ENCODE data around the gene AKR1C2. TPM values are rescaled to one million over a fixed set of nuclear protein-coding genes. Genes with fewer than 3 reads are reported as not detected.
"Not testable (repeated sequence)": the region's sequence is repeated elsewhere in the genome, so short reads cannot be mapped to it uniquely, and the experiment has no call there.

Gene AKR1C2
- 10 to 100 TPM; 44.7 to 46.8 TPM for total RNA-seq
- 100 to 1,000 TPM in 1 of 2 donors, 10 to 100 TPM in 1; 60.7 to 121 TPM for polyA plus RNA-seq
- long read RNA-seq, donor 1, transcript AKR1C2-201 (9 exons, 3,756 nt), result major isoform, 55 of 65 reads
- long read RNA-seq, donor 1, partial matches to known transcripts, result 2 of 65 reads
- long read RNA-seq, donor 1, other reads (novel, unspliced or antisense), result 5 of 65 reads
- long read RNA-seq, donor 2, transcript AKR1C2-201 (9 exons, 3,756 nt), result major isoform, 8 of 12 reads
- long read RNA-seq, donor 2, partial matches to known transcripts, result 1 of 12 reads
- long read RNA-seq, donor 2, other reads (novel, unspliced or antisense), result 3 of 12 reads

DNA sequence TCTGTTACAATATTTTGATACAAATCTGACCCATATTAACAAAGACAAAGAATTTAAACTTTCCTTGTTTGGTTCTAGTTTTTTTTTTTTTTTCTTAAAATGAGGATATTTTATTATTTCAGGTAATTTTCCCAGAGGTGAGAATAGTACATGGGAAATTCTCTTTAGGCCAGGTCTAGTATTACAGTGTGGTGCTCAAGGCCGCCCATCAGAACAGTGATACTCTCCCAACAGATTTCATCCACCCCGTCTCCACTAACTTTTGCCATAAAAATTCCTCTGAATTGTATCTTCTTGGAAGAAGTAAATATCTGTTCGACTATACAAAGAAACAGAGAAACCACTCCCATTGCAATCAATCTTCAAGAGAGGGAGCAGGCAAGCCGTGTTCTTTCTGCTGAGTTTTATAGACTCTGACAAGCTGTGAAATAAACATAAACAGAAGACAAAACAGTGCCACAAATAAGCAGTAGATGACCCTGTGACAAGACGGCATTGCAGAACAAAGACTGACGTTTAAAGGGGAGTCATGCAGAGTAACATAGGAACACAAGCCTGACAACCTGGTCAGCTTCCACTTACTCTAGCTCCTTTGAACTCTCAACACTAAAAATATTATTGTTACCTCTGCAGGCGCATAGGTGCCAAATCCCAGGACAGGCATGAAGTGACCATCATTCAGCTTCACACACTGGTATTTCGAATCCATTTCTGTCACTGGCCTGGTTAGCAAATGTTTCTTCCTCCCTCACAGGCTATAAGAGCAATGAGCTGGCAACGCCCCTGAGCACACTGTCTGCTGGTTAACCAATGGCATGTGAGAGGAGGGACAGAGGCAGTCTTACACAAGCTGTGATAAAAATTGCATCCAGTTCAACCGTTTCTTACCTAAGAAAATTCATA lies at the start of gene AKR1C2:
AKR1C2 (minus strand) TSS at position 731 of the 903 bp plus-strand sequence; CDS start at position 709, 22 bp downstream.
- ATAC-seq (ENCODE audit: low FRiP score), result peak; percentile 85
- WGBS, 2 donors, result 36 to 48% methylated on average over 6 to 7 of the region's 10 CpGs
- intact Hi-C loops (cut with DNase I); H3K27ac ChIP-seq (ENCODE audit: low read depth in 1 of 2, low read length in 2 of 2); DNase-seq; H3K9me3 ChIP-seq (ENCODE audit: control insufficient read depth, low read length); H3K4me1 ChIP-seq (ENCODE audit: control insufficient read depth in 1 of 2, insufficient read depth in 2 of 2, low read length in 2 of 2); H3K36me3 ChIP-seq (ENCODE audit: control insufficient read depth in 1 of 2, insufficient read depth in 2 of 2, low read length in 1 of 2); H3K27me3 ChIP-seq (ENCODE audit: control insufficient read depth in 1 of 2, insufficient read depth in 2 of 2, low read length in 1 of 2): not testable (repeated sequence)
- H3K4me3 ChIP-seq (ENCODE audit: low read length in 2 of 2), result peak within 1 kb of the TSS in 1 of 2 donors; percentile 8

DNA sequence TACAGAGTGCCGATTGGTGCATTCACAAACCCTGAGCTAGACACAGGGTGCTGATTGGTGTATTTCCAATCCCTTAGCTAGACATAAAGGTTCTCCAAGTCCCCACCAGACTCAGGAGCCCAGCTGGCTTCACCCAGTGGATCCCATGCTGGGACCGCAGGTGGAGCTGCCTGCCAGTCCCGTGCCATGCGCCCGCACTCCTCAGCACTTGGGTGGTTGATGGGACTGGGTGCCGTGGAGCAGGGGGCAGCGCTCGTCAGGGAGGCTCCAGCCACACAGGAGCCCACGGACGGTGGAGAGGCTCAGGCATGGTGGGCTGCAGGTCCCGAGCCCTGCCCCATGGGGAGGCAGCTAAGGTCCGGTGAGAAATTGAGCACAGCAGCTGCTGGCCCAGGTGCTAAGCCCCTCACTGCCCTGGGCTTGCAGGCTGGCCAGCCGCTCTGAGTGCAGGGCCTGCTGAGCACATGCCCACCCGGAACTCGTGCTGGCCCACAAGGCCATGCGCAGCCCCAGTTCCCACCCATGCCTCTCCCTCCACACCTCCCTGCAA lies 49.4 kb upstream of the AKR1C2 start:
- H3K9me3 ChIP-seq (ENCODE audit: control insufficient read depth, low read length); H3K36me3 ChIP-seq (ENCODE audit: control insufficient read depth in 1 of 2, insufficient read depth in 2 of 2, low read length in 1 of 2); intact Hi-C loops (cut with DNase I); H3K4me1 ChIP-seq (ENCODE audit: control insufficient read depth in 1 of 2, insufficient read depth in 2 of 2, low read length in 2 of 2); H3K27ac ChIP-seq (ENCODE audit: low read depth in 1 of 2, low read length in 2 of 2); ATAC-seq (ENCODE audit: low FRiP score); H3K27me3 ChIP-seq (ENCODE audit: control insufficient read depth in 1 of 2, insufficient read depth in 2 of 2, low read length in 1 of 2); H3K4me3 ChIP-seq (ENCODE audit: low read length in 2 of 2); DNase-seq: not testable (repeated sequence)
- WGBS, 2 donors, result 95 to 96% methylated on average over 15 to 16 of the region's 16 CpGs

DNA sequence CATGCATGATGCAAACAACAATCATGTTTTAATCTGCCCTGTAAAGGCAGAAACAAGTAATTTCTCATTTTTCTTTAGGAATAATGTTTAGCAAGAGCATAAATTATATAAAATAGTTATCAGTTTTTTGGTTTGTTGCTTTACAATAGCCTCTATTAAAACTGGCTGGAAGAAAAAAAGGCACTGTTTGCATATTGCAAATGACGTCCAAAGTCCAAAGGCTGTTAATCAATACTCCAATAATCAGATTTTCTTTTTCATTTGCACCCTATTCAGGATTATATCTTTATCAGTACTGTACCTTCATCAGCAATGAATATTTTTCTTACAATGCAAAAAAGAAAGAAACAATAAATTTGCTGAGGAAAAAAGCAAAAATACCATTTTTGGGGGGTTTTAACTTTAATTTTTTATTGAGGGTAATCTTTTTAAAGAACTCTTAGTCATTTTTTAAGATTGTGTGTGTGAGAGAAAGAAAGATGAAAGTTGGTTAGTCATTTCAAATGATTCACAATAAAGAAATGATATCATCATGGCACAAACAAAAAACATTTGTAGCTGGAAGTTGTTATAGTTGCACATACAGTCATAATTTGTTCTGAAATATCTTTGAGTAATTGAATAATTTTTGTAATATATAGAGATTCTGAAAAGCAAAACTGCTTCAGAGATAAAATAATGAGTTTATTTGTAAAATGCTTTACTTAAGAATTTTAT lies 44.4 kb upstream of the AKR1C2 start:
- DNase-seq, result no peak
- no peak for ATAC-seq (ENCODE audit: low FRiP score)
- intact Hi-C loops (cut with DNase I), result no loop called here
- Histone ChIP-seq H3K4me3 (ENCODE audit: low read length in 2 of 2) (no peak overlapping the region), H3K27me3 (ENCODE audit: control insufficient read depth in 1 of 2, insufficient read depth in 2 of 2, low read length in 1 of 2) (no peaks in the 10 kb centered on the region), H3K9me3 (ENCODE audit: control insufficient read depth, low read length) (no peaks in the 10 kb centered on the region), H3K27ac (ENCODE audit: low read depth in 1 of 2, low read length in 2 of 2) (no peak overlapping the region), H3K4me1 (ENCODE audit: control insufficient read depth in 1 of 2, insufficient read depth in 2 of 2, low read length in 2 of 2) (no peaks in the 10 kb centered on the region), H3K36me3 (ENCODE audit: control insufficient read depth in 1 of 2, insufficient read depth in 2 of 2, low read length in 1 of 2) (no peaks in the 10 kb centered on the region)
- WGBS, 2 donors, result 83 to 88% methylated on average over 1 of the region's 1 CpG

DNA sequence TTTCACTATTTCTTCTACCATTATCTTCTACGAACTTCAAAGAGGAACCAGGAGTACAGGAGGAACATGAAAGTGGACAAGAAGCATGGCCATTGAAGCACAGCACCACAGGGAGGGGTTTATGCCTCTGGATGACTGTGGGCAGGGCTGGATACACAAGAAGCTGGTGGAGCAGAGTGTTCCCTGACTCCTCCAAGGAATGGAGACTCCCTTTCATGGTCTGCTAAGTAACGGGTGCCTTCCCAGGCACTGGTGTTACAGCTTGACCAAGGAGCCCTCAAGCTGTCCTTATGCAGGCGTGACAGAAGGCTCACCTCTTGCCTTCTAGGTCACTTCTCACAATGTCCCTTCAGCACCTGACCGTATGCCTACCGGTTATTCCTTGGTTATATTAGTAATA lies 43.4 kb upstream of the AKR1C2 start:
- ATAC-seq (ENCODE audit: low FRiP score); H3K9me3 ChIP-seq (ENCODE audit: control insufficient read depth, low read length); intact Hi-C loops (cut with DNase I); H3K27ac ChIP-seq (ENCODE audit: low read depth in 1 of 2, low read length in 2 of 2); H3K36me3 ChIP-seq (ENCODE audit: control insufficient read depth in 1 of 2, insufficient read depth in 2 of 2, low read length in 1 of 2); H3K4me1 ChIP-seq (ENCODE audit: control insufficient read depth in 1 of 2, insufficient read depth in 2 of 2, low read length in 2 of 2); DNase-seq; H3K27me3 ChIP-seq (ENCODE audit: control insufficient read depth in 1 of 2, insufficient read depth in 2 of 2, low read length in 1 of 2); H3K4me3 ChIP-seq (ENCODE audit: low read length in 2 of 2): not testable (repeated sequence)
- 86 to 91% methylated on average over 5 of the region's 5 CpGs for WGBS, 2 donors

DNA sequence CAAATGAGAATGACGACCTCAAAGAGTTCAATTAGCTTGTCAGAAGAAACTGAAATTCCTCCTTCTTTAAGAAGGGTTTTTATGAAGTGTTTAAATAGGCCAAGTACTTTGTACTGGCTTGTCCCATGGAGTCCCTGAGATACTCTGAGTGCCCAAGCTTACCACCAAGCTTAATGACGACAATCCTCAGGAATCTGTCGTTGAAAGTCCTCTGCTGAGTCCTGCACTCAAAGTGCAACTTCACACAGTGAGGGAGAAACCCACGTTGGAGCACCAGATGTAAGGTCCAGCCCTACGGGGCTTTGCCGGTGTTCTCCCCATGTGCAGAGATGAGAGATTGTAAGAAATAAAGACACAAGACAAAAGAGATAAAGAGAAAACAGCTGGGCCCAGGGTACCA lies 42.8 kb upstream of the AKR1C2 start:
- ATAC-seq (ENCODE audit: low FRiP score) (no peak), DNase-seq (no peak)
- H3K27ac ChIP-seq (ENCODE audit: low read depth in 1 of 2, low read length in 2 of 2), result no peak overlapping the region
- no peak overlapping the region for H3K4me3 ChIP-seq (ENCODE audit: low read length in 2 of 2)
- no peaks in the 10 kb centered on the region for H3K36me3 ChIP-seq (ENCODE audit: control insufficient read depth in 1 of 2, insufficient read depth in 2 of 2, low read length in 1 of 2)
- peaks cover 0 to 3% of the 10 kb centered on the region in 2 donors for H3K4me1 ChIP-seq (ENCODE audit: control insufficient read depth in 1 of 2, insufficient read depth in 2 of 2, low read length in 2 of 2)
- no peaks in the 10 kb centered on the region for H3K27me3 ChIP-seq (ENCODE audit: control insufficient read depth in 1 of 2, insufficient read depth in 2 of 2, low read length in 1 of 2)
- intact Hi-C loops (cut with DNase I), result no loop called here
- WGBS, 2 donors, result 89 to 91% methylated on average over 6 of the region's 6 CpGs
- H3K9me3 ChIP-seq (ENCODE audit: control insufficient read depth, low read length), result no peaks in the 10 kb centered on the region

DNA sequence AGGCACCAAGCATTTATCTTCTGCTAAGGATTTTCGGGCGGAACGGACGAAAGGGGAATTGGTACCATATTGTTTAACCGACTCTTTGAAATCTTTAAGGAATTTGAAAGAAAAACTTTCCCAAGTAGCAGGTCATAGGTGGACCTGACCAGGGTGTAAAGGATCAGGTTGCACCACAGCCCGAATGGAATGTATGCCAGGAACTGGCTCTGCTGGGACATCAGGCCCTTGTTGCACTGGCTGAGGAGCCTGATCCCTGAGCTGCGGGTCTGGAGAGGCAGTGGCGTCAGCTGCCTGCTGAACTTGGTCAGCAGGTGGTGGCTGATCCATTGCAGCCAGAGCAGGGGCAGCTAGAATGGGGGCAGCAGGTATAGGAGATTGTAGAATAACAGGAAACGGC lies 41.4 kb upstream of the AKR1C2 start:
- Histone ChIP-seq H3K27me3 (ENCODE audit: control insufficient read depth in 1 of 2, insufficient read depth in 2 of 2, low read length in 1 of 2) (no peaks in the 10 kb centered on the region), H3K36me3 (ENCODE audit: control insufficient read depth in 1 of 2, insufficient read depth in 2 of 2, low read length in 1 of 2) (no peaks in the 10 kb centered on the region), H3K9me3 (ENCODE audit: control insufficient read depth, low read length) (no peaks in the 10 kb centered on the region), H3K4me3 (ENCODE audit: low read length in 2 of 2) (no peak overlapping the region), H3K4me1 (ENCODE audit: control insufficient read depth in 1 of 2, insufficient read depth in 2 of 2, low read length in 2 of 2) (peaks cover 0 to 5% of the 10 kb centered on the region in 2 donors), H3K27ac (ENCODE audit: low read depth in 1 of 2, low read length in 2 of 2) (no peak overlapping the region)
- DNase-seq, result no peak
- intact Hi-C loops (cut with DNase I), result no loop called here
- ATAC-seq (ENCODE audit: low FRiP score), result no peak
- WGBS, 2 donors, result 89 to 90% methylated on average over 9 of the region's 9 CpGs

DNA sequence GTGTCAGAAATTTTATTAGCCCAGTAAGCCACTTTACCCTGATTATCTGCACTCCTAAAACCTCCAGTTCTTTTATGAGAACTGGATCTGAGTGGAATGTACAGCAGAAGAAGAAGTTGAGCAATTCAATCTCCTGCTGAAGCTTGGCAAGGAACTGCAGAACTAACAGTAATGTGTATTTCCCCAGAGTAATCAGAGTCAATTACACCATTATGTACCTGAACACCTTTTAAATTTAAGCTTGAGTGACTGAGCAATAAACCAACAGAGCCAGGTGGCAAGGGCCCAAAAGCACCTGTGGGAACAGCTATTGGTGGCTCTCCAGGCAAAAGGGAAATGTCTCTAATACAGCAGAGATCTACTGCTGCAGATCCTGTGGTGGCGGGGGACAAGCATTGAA lies 40.1 kb upstream of the AKR1C2 start:
- ATAC-seq (ENCODE audit: low FRiP score), result no peak
- no peaks in the 10 kb centered on the region for H3K27me3 ChIP-seq (ENCODE audit: control insufficient read depth in 1 of 2, insufficient read depth in 2 of 2, low read length in 1 of 2)

DNA sequence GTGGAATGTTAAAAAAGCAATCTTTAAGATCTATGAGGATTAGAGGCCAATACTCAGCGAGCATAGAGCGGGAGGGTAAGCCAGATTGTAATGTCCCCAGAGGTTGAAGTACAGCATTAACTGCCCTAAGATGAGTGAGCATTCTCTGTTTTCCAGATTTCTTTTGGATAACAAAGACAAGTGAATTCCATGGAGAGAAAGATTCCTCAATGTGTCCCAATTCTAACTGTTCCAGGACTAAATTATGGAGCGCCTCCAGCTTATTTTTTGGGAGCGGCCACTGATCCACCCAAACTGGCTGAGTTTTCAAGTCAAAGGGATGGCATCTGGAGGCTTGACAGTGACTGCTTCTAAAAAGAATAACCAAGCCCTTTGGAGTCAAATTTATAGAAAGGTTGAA lies 39.3 kb upstream of the AKR1C2 start:
- Histone ChIP-seq H3K27me3 (ENCODE audit: control insufficient read depth in 1 of 2, insufficient read depth in 2 of 2, low read length in 1 of 2) (no peaks in the 10 kb centered on the region), H3K27ac (ENCODE audit: low read depth in 1 of 2, low read length in 2 of 2) (no peak overlapping the region), H3K36me3 (ENCODE audit: control insufficient read depth in 1 of 2, insufficient read depth in 2 of 2, low read length in 1 of 2) (no peaks in the 10 kb centered on the region), H3K9me3 (ENCODE audit: control insufficient read depth, low read length) (no peaks in the 10 kb centered on the region), H3K4me1 (ENCODE audit: control insufficient read depth in 1 of 2, insufficient read depth in 2 of 2, low read length in 2 of 2) (peaks cover 0 to 5% of the 10 kb centered on the region in 2 donors), H3K4me3 (ENCODE audit: low read length in 2 of 2) (no peak overlapping the region)
- WGBS, 2 donors, result 76 to 87% methylated on average over 4 of the region's 4 CpGs
- DNase-seq, result no peak
- intact Hi-C loops (cut with DNase I), result no loop called here
- ATAC-seq (ENCODE audit: low FRiP score), result no peak

More for the DNA sequence above, 40.1 kb upstream of the AKR1C2 start:
- DNase-seq, result no peak
- H3K4me1 ChIP-seq (ENCODE audit: control insufficient read depth in 1 of 2, insufficient read depth in 2 of 2, low read length in 2 of 2), result peaks cover 0 to 5% of the 10 kb centered on the region in 2 donors
- WGBS, 2 donors, result 89 to 95% methylated on average over 1 of the region's 1 CpG
- H3K27ac ChIP-seq (ENCODE audit: low read depth in 1 of 2, low read length in 2 of 2), result no peak overlapping the region
- intact Hi-C loops (cut with DNase I), result no loop called here
- H3K36me3 ChIP-seq (ENCODE audit: control insufficient read depth in 1 of 2, insufficient read depth in 2 of 2, low read length in 1 of 2), result no peaks in the 10 kb centered on the region
- H3K9me3 ChIP-seq (ENCODE audit: control insufficient read depth, low read length), result no peaks in the 10 kb centered on the region
- no peak overlapping the region for H3K4me3 ChIP-seq (ENCODE audit: low read length in 2 of 2)
